Activated CD8-positive, alpha-beta memory T cell treated with anti-CD3 and anti-CD28 coated beads, Interleukin-2, amount 50 U/mL, for 1 hour (primary cell): ENCODE data around the gene SRMS.

Source experiments
- DNase-seq: peaks from one replicate; pipeline ENCODE4 v3.0.0-alpha.2; 2020; ENCODE audit errors: extremely low read depth

Gene SRMS

DNA sequence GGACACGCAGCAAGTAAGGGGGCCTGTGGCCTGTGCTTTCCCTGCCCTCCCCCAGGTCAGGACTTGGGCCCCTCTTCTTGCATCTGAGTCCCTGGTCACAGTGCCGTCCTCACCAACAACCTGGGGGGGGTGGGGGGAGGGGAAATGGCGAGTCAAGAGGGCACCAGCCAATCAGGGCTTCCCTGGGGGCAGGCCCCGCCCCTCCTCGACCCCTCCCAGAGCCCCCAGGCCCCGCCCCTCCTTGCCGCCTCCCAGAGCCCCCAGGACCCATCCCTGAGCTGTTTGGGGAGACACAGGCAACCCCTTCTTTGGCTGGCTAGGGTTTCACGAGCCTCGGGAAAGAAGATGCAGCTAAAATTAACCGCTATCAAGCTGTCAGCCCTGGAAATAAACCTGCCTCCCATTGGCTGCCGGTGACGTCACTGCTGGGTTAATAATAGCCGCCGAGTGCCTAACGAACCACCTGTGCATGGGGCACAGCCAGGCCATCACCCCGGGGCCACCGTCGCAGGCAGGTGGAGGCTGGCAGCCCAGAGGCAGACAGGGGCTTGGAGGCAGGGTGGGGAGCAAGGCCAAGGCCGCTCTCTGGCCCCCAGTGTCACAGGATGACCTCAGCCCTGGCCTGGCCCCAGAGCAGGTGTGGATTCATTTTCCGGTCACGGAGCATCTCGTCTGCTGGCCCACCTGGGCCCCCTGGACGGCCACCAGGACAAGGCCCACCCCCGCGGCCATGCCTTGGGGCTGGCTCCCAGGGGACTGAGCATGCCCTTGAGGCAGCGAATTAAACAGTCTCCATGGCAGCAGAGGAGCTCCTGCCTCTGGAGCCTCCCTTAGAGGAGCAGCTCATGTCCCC is 45.5 kb downstream of the SRMS start:
- DNase-seq, result no peak

DNA sequence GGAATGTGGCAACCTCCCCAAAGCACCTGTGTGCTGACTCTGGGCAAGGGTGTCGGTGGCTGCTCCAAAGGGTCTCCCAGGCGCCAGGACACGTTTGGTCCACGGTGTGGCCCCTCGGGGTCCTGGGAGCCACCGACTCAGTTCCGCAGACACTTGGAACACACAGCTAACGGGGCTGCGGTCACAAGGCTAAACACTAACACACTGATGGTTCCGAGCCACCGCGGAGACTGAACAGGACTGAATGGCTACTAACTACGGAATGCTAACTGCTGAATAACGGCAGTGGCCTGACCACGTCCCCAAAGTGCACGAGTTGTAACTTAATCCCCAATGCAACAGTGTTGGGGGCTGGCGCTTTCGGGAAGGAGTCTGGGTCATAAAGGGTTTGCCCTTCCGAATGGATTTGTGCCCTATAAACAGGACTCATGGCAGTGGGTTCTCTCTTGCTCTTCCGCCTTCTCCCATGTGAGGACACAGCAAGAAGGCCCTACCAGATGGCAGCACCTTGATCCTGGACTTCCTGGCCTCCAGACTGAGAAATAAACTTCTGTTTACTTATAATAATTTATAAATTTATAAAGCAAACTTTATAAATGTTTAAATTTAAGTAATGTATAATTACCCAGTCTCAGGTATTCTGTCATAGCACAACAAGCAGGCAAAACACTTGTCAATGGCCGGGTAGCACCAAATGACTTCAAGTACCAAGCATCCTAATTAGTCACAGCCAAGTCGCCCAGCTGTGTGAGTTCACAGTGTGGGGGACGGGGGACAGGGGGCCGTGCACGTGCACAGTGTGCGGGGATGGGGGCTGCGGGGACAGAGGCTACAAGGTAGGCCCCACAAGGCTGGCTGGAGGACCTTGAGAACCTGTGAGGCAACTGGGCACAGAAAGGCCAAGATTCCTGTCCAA is 46.4 kb downstream of the SRMS start:
- DNase-seq, result no peak

DNA sequence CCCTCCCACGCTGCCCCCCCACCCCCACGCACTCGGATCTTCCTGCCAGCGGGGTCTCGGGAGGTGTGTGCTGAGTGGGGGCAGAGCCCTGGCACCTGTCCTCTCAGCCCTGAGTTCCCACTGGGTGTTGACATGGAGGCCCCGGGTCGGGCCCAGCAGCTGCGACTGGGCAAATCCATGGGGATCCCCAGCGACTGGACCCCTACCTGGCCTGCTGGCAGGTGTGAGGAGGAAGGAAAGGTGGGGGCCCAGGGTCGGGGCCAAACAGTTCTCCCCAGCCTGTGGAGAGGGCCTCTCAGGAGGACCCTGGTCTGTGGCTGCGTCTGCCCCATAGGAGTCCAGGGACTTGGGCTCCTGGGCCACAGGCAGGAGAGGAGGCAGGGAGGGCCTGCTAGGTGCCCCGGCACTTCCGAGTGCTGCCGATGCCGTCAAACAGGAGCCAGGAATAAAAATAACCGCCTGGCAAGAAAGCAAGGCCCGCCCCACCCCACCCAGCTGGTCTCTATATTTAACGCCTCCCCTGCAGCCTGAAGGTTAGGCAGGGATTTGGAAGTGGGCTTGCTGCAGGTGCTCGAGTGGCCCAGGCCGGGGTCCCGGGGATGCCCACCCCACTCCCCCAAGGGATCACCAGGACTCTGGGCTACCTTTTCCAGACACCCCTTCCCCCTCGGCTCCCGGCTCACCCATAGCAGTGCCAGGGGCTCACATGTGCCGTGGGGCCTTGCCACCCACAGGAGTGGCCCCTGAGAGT is 47.2 kb downstream of the SRMS start:
- DNase-seq, result no peak

DNA sequence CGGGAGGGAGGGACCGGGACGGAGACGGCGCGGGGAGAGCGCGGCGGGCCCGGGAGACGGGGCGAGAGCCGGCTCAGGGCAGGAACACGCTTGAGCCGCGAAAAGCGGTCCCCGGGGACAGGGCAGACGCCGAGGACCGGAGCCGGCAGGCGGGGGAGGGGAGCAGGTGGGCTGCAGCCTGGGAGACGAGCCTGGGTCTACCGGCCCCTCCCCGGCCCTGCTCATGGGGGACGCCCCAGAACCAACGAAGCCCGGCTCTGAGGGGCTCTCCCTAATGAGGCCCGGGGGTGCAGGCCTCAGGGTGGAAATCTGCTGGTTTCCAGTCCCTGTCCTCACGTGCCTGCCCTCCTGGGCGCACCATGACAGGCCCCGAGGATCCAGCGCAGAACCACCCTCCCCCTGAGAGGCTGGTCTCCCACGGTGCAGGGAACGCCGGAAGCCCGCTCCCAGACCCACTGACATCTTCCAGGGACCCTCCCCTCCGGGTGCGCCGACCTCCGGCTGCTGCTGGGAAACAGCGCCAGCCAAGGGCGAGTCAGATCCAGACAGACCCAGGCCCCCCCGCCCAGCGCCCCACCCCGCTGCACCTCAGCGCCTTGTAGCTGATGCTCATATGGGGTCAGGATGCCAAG is 48.1 kb downstream of the SRMS start:
- DNase-seq, result no peak

DNA sequence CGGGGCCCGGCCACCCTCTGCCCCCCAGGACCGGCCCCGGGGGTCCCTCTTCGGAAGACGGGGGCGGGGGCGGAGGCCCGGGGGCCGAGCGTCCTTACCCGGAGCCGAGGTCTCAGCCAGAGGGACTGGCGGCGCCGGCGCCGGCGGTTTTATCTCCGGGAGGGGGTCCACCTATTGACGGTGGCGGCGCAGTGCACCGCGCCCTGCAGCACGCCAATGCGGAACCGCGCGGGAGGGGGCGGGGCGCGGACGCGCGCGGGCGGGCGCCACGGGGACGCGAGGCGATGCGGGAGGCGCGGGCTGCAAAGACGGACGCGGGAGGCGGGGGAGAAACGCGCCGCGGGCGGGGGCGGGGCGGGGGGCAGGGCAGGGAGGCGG is 48.6 kb downstream of the SRMS start, which contains the start of gene EEF1A2:
EEF1A2 (minus strand) TSS at position 124 of the 378 bp plus-strand sequence. CDS start 1,320 bp downstream, outside the sequence.
- DNase-seq, result no peak

DNA sequence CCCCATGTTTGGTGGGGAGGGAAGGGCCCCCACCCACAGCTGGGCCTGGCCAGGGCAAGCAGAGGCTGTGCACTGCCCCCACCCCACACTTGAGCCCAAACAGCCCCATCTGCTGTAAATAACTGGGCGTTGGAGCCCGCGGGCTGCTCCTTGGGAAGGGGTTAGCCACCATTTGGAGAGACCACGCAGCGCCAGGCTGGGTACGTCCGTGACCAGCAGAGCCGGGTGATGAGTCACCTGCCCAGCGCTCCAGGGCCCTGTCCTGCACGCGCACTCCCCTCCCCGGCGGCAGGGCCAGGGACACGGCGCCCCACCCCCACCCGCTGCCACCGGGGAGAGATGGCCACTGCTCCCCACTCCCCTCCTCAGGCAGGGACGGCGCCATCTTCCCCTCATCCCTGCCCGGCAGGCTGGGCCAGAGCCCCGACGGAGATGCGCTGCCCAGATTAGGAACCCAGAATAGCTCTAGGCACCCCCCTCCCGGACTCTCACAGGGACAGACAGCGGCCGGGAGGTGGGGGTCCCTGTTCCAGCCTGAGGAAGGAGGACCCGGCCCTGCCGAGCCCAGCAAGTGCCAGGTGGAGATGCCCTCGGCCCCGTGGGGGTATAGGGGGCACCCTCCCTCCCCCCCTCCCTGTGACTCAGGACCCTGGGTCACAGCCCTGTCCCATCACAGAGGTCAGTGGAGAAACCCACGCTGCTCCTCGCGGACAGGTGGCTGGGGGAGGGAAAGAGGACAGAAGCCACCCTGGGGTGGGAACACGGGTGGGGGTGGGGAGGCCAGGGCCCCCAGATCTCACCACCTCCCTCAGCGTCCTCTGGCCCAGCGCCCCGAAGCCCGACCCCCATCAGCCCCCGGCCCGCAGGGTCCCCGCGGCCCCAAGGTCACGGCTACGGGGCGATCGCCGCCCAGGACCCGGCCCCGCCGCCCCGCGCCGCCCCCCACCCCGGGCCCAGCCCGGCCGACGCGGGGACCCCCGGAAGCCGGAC is 49.3 kb downstream of the SRMS start:
- DNase-seq, result no peak

DNA sequence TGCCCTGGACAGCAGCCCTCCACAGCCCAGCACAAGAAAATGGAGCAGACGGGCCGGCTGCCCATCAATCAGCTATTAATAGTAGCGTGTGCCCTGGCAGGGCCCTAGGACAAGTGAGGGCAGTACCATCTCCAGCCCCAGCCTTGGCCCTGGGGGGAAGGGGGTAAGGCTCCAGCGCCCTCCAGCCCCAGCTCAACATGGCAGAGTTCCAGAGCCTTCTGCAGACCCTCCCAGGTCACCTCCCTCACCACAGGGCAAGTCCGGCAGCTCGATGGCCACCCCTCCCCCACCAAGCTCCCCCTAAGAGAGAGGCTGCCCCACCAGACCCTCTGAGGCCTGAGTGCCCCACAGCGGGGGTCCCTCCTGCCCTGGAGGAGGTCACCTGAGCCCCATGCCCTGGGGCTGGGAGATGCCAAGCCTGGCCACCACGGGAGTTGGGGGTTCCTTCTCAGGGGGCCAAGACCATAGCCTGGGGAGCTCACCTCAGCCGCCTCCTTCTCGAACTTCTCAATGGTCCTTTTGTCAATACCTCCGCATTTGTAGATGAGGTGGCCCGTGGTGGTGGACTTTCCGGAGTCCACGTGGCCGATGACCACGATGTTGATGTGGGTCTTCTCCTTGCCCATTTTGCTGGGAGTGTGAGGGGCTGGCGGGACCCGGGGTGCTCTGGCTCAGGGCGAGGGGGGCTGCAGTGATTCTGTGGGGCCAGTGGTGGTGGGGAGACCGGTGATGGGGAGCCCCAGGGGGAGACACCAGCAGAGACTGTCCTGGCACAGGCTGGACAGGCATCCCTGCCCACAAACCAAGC is 50.2 kb downstream of the SRMS start:
- DNase-seq, result no peak

DNA sequence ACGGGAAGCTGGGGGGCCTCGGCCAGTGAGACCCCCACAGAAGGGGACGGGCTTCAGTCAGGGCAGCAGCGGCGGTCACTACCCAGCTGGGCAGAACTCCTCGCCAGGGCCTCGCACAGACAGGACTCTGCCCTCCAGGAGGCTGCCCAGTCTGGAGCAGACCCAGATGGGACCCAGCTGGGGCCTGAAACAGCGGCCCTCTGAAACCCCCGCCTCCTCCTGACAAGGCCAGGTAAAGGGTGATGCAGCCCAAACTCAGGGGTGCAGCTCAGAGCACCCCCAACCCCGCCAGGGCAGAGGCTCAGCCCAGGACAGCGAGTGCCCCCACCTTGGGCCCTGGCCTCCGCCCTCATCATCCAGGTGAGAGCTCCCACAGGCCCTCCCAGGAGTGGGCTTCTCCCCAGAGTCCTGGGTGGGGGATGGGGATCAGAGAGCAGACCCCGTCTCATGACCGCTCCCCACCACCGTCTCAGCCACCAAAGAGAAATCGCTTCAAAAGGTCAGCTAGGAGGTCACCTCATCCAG is 50.9 kb downstream of the SRMS start:
- no peak for DNase-seq

DNA sequence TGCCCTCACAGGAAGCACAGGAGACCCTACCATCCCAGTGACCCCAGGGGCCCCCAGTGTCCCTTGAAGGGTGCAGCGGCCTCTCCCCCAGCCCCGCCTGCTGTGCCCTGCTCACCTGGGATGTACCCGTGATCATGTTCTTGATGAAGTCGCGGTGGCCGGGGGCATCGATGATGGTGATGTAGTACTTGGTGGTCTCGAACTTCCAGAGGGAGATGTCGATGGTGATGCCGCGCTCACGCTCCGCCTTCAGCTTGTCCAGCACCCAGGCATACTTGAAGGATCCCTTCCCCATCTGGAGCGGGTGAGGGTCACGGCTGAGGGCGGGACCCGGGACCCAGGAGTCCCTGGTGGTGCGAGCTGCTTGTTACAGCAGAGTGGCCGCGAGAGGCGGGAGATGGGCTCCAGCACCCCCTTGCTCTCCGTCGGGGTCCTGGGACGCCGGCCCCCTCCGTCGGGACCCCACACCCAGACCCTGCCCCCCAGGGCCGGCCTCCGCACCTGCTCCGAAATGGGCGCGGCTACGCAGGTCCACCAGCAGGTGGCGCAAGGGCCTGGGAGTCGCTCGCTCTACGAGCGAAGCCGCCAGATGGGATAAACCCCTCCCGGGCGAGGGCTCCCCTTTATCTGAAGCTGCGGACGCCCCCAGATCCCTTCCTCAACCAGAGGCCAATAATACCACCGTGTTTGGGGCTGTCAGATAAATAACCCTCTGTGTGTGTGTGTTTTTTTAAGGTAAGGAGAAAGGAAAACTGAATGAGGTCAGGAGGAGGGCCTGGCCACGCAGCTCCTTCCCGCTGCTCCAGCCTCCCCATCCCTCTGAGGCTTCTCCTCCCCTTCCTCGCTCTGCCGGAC is 51.6 kb downstream of the SRMS start:
- peak; percentile 47 for DNase-seq

DNA sequence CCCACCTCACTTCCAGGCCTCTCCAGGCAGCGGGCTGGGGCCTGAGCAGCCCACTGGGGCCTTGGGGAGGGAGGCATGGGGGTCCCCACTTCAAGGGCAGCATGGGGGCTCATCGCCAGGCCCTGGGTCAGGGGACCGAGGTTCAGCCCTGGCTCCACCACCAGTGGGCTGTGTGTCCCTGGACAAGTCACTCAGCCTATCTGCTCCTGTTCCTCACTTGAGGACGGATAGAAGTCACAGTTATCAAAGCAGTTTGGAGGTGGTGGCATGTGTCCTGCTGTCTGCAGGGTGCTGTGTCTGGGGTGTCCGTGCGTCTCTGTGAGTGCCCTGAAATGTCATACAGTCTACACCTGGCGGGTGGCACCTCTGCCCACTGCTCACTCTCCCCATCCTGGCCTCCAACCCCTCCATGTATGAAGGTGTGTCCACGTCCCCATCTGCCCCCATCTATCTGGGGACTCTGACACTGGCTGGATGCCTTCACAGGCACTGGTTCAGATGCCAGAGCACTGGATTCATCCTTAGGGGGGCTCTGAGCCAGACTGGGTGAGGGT is 52.3 kb downstream of the SRMS start:
- no peak for DNase-seq

DNA sequence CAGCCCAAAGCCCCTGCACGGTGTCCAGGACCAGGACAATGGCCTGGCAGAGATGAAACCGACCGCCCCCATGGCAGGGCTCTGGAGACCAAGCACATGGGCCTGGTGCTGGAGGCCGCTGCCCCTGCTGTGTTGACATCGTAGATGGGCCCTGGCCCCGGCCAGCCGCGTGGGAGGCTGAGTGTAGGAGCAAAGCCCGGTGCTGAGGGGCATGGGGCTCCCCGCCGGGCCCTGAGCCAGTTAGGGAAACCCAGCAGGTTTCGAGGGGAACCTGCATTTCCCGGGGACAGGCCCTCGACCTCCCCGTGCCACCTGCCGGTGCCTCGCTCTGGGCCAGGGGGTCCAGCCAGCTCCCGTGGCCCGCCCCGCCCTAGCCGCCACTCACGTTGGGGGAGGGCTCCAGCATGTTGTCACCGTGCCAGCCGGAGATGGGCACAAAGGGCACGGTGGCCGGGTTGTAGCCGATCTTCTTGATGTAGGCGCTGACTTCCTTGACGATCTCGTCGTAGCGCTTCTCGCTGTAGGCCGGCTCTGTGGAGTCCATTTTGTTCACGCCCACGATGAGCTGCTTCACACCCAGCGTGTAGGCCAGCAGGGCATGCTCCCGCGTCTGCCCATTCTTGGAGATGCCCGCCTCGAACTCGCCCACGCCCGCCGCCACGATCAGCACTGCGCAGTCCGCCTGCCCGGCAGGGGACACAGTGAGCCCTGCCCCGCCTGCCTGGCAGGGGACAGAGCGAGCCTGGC is 53.0 kb downstream of the SRMS start:
- no peak for DNase-seq

DNA sequence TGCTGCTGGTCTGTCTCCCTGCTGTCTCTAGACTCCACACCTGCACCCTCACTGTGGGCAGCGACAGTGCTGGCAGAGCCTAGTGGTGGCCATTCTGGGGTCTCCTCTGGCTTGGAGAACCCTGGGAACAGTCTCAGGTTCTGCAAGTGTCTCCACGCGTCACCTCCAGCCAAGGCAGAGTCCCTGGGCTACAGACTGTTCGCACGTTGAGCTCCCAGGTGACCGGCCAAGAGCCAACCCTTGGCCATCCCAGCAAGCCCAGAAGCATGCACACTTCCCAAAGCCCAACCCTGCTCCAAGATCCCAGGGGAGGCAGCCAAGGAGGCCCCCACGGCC is 53.5 kb downstream of the SRMS start:
- DNase-seq, result no peak

DNA sequence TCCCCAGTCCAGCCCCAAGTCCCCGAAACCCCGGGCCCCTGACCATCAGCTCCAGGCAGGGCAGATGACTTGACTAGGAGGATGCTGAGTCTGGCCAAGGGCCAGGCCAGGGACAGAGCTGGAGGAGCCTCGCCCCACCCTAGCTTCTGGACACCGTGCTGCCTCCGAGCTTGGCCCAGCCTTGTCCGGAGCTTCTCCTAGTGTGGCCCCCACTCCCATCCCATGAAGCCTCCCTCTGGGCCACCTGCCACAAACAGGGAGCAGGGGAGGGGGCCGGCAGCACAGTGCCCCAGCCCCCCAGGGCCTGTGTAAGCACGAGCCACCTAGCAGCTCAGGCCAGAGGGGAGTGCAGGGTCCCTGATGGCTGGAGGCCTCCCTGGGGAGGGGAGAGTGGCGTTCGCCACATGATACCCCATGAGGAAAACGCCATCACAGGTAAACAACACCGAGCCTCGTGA is 54.0 kb downstream of the SRMS start:
- DNase-seq, result no peak

DNA sequence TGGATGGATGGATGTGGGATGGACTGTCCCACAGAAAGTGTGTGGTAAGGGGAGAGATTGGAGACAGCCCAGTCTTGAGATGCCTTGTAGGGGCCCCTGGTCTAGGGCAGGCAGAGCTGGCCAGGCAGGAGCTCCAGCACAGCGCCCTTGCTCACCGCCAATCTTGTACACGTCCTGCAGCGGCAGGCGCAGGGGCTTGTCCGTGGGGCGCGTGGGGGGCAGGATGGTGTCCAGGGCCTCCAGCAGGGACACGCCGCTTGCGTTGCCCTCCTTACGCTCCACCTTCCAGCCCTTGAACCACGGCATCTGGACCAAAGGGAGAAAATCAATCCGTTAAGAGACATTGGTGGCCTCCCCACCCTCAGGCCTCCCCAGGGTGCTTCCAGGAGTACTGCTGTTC is 54.6 kb downstream of the SRMS start:
- DNase-seq, result no peak

DNA sequence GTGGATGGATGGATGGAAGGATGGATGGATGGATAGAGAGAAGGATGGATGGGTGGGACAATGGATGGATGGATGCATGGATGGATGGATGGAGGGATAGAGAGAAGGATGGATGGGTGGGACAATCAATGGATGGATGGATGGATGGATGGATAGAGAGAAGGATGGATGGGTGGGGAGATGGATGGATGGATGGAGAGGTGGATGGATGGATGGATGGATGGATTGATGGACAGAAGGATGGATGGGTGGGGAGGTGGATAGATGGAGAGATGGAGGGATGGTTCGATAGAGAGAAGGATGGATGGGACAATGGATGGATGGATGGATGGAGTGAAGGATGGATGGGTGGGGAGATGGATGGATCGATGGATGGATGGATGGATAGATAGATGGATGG is 55.0 kb downstream of the SRMS start:
- no peak for DNase-seq

DNA sequence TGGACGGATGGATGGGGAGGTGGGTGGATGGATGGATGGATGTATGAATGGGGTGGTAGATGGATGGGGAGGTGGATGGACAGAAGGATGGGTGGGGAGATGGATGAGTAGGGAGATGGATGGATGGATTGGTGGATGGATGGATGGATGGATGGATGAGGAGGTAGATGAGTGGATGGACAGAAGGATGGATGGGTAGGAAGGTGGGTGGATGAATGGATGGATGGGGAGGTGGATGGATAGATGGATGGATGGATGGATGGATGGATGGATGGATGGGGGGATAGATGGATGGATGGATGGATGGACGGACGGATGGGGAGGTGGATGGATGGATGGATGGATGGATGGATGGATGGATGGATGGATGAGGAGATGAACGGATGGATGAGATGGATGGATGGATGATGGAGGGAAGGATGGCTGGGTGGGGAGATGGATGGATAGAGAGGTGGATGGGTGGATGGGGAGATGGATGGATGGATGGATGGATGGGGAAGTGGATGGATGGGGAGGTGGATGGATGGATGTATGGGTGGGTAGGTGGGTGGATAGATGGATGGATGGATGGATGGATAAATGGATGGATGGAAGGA is 55.8 kb downstream of the SRMS start:
- no peak for DNase-seq

DNA sequence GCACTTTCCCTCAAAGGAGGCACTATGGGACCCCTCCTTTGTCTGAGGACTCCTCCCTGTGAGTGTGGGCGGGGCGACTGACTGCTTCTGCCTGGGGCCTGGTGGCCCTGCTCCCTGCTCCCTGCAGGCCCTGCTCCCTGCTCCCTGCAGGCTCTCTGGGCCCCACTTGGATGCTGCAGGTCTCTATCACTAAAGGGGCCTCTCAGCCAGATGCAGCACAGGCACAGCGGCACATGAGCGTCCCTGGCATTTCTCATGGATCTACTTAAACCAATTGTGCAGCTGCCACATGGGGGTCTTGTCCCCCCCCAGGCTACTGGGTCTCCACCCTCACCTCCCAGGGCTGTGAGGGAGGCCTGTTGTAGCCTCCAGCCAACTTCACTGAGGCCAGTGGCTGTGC is 56.5 kb downstream of the SRMS start:
- DNase-seq, result no peak
